ENCODE results near the gene GPAT3.

DNA sequence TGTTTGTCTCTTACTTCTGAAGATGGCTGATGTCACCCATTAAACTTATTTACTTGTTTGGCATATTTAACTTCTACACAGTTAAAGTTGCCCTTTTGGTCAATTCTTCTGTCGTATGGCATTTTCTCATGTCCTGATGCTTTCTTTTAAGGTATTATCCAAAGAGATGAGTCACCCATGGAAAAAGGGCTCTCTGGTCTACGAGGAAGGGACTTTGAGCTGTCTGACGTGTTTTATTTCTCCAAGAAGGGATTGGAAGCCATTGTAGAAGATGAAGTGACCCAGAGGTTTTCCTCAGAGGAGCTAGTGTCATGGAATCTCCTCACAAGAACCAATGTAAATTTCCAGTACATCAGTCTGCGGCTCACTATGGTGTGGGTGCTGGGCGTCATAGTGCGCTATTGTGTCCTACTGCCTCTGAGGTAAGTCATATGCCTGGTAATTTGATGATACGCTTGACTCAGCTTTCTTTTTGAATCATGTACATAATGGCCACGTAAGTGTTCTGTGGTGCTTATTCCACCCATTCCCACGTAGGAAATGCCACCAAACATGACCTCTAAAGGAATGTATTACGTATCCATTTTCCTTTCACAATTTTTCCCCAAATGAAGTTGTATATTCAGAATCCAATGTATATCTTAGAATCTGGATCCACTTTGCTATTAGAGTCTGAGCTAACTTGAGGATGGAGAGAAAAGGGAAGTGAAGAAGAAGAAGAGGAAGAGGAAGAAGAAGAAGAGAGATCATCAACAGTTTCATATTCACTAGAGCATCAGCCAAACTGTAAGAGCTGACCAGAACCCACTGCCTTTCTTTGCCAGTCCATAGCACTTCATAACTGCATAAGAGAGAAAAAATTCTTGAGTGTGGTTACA, 45.7 kb downstream of the GPAT3 start:
- no peak for TF ChIP-seq ZNF565 (CRISPR knock-in tag; conservative IDR thresholded peaks at IDR 0.05; ENCODE audit: low read depth)
- no peak for TF ChIP-seq GLIS3 (CRISPR knock-in tag; IDR thresholded peaks at IDR 0.05)
- TF ChIP-seq, protein P1, sequence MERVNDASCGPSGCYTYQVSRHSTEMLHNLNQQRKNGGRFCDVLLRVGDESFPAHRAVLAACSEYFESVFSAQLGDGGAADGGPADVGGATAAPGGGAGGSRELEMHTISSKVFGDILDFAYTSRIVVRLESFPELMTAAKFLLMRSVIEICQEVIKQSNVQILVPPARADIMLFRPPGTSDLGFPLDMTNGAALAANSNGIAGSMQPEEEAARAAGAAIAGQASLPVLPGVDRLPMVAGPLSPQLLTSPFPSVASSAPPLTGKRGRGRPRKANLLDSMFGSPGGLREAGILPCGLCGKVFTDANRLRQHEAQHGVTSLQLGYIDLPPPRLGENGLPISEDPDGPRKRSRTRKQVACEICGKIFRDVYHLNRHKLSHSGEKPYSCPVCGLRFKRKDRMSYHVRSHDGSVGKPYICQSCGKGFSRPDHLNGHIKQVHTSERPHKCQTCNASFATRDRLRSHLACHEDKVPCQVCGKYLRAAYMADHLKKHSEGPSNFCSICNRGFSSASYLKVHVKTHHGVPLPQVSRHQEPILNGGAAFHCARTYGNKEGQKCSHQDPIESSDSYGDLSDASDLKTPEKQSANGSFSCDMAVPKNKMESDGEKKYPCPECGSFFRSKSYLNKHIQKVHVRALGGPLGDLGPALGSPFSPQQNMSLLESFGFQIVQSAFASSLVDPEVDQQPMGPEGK (CRISPR knock-in tag; IDR thresholded peaks at IDR 0.05; ENCODE audit: borderline replicate concordance) = no peak
- TF ChIP-seq CREB5 (CRISPR knock-in tag; IDR thresholded peaks at IDR 0.05; ENCODE audit: low read depth) = no peak
- TF ChIP-seq, protein P2, sequence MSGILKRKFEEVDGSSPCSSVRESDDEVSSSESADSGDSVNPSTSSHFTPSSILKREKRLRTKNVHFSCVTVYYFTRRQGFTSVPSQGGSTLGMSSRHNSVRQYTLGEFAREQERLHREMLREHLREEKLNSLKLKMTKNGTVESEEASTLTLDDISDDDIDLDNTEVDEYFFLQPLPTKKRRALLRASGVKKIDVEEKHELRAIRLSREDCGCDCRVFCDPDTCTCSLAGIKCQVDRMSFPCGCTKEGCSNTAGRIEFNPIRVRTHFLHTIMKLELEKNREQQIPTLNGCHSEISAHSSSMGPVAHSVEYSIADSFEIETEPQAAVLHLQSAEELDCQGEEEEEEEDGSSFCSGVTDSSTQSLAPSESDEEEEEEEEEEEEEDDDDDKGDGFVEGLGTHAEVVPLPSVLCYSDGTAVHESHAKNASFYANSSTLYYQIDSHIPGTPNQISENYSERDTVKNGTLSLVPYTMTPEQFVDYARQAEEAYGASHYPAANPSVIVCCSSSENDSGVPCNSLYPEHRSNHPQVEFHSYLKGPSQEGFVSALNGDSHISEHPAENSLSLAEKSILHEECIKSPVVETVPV (CRISPR knock-in tag; IDR thresholded peaks at IDR 0.05) = no peak
- no peak for TF ChIP-seq ZFP30 (CRISPR knock-in tag; IDR thresholded peaks at IDR 0.05)
- no peak for TF ChIP-seq SNAI2 (CRISPR knock-in tag; IDR thresholded peaks at IDR 0.05)
